ENCODE data around the gene NUMB.
"Not testable (repeated sequence)": the region's sequence is repeated elsewhere in the genome, so short reads cannot be mapped to it uniquely, and the experiment has no call there.

Gene NUMB

GRCh38 chr14:73349091-73349490 is 109.3 kb downstream of the NUMB start:
- H3K27ac ChIP-seq (ENCODE audit: insufficient read depth in 1 of 2, low read depth in 1 of 2, low read length in 2 of 2, poor library complexity in 1 of 2, severe bottlenecking in 2 of 2); CTCF ChIA-PET; H3K9me3 ChIP-seq (ENCODE audit: control extremely low read depth in 1 of 5, control insufficient read depth in 4 of 5, insufficient read depth in 2 of 5, low read depth in 1 of 5, low read length in 4 of 5); DNase-seq; POLR2A ChIA-PET; H3K4me1 ChIP-seq (ENCODE audit: control extremely low read depth in 1 of 4, control insufficient read depth in 4 of 4, insufficient read depth in 4 of 4, low read length in 3 of 4); H3K27me3 ChIP-seq (replicated peaks in 2 of 5; ENCODE audit: control insufficient read depth in 4 of 5, insufficient read depth in 5 of 5, low read length in 4 of 5); H3K36me3 ChIP-seq (ENCODE audit: control insufficient read depth in 4 of 4, insufficient read depth in 4 of 4, low read length in 3 of 4); H3K4me3 ChIP-seq (ENCODE audit: control insufficient read depth in 1 of 7, extremely low read depth in 1 of 7, insufficient read depth in 4 of 7, low read depth in 2 of 7, low read length in 6 of 7): not testable (repeated sequence)
- WGBS (ENCODE audit: insufficient coverage) = 100% methylated on average over 2 of the region's 3 CpGs

- POLR2A ChIA-PET = no interaction called here
- Histone ChIP-seq H3K36me3 (ENCODE audit: control insufficient read depth in 4 of 4, insufficient read depth in 4 of 4, low read length in 3 of 4) (peaks cover 0 to 2% (median 0%) of the 10 kb centered on the region in 4 experiments), H3K27ac (ENCODE audit: insufficient read depth in 1 of 2, low read depth in 1 of 2, low read length in 2 of 2, poor library complexity in 1 of 2, severe bottlenecking in 2 of 2) (no peak overlapping the region), H3K27me3 (replicated peaks in 2 of 5; ENCODE audit: control insufficient read depth in 4 of 5, insufficient read depth in 5 of 5, low read length in 4 of 5) (no peaks in the 10 kb centered on the region), H3K4me3 (ENCODE audit: control insufficient read depth in 1 of 7, extremely low read depth in 1 of 7, insufficient read depth in 4 of 7, low read depth in 2 of 7, low read length in 6 of 7) (no peak overlapping the region), H3K9me3 (ENCODE audit: control extremely low read depth in 1 of 5, control insufficient read depth in 4 of 5, insufficient read depth in 2 of 5, low read depth in 1 of 5, low read length in 4 of 5) (no peaks in the 10 kb centered on the region), H3K4me1 (ENCODE audit: control extremely low read depth in 1 of 4, control insufficient read depth in 4 of 4, insufficient read depth in 4 of 4, low read length in 3 of 4) (no peaks in the 10 kb centered on the region)
- CTCF ChIA-PET = no interaction called here
- WGBS (ENCODE audit: insufficient coverage) = 100% methylated on average over 1 of the region's 1 CpG
- DNase-seq = no peak
Observed at GRCh38 chr14:73344319-73344718, 114.0 kb downstream of the NUMB start.

GRCh38 chr14:73342670-73343069 is 115.7 kb downstream of the NUMB start:
- Histone ChIP-seq H3K27me3 (replicated peaks in 2 of 5; ENCODE audit: control insufficient read depth in 4 of 5, insufficient read depth in 5 of 5, low read length in 4 of 5) (no peaks in the 10 kb centered on the region), H3K36me3 (ENCODE audit: control insufficient read depth in 4 of 4, insufficient read depth in 4 of 4, low read length in 3 of 4) (no peaks in the 10 kb centered on the region), H3K27ac (ENCODE audit: insufficient read depth in 1 of 2, low read depth in 1 of 2, low read length in 2 of 2, poor library complexity in 1 of 2, severe bottlenecking in 2 of 2) (no peak overlapping the region), H3K9me3 (ENCODE audit: control extremely low read depth in 1 of 5, control insufficient read depth in 4 of 5, insufficient read depth in 2 of 5, low read depth in 1 of 5, low read length in 4 of 5) (no peaks in the 10 kb centered on the region), H3K4me3 (ENCODE audit: control insufficient read depth in 1 of 7, extremely low read depth in 1 of 7, insufficient read depth in 4 of 7, low read depth in 2 of 7, low read length in 6 of 7) (no peak overlapping the region), H3K4me1 (ENCODE audit: control extremely low read depth in 1 of 4, control insufficient read depth in 4 of 4, insufficient read depth in 4 of 4, low read length in 3 of 4) (no peaks in the 10 kb centered on the region)
- CTCF ChIA-PET = no interaction called here
- WGBS (ENCODE audit: insufficient coverage) = no CpG with 5 or more reads among the region's 5 CpGs
- POLR2A ChIA-PET = interaction anchor here (0.6 kb wide), 1 partner anchor 98 kb away, joined by 3 read pairs; no protein-coding TSS in a partner anchor
- DNase-seq = no peak

- no peak for DNase-seq
- no peaks in the 10 kb centered on the region for H3K27me3 ChIP-seq (replicated peaks in 2 of 5; ENCODE audit: control insufficient read depth in 4 of 5, insufficient read depth in 5 of 5, low read length in 4 of 5)
- no peaks in the 10 kb centered on the region for H3K9me3 ChIP-seq (ENCODE audit: control extremely low read depth in 1 of 5, control insufficient read depth in 4 of 5, insufficient read depth in 2 of 5, low read depth in 1 of 5, low read length in 4 of 5)
- no peaks in the 10 kb centered on the region for H3K36me3 ChIP-seq (ENCODE audit: control insufficient read depth in 4 of 4, insufficient read depth in 4 of 4, low read length in 3 of 4)
- WGBS (ENCODE audit: insufficient coverage) = 94% methylated on average over 5 of the region's 6 CpGs
- no peaks in the 10 kb centered on the region for H3K4me1 ChIP-seq (ENCODE audit: control extremely low read depth in 1 of 4, control insufficient read depth in 4 of 4, insufficient read depth in 4 of 4, low read length in 3 of 4)
- POLR2A ChIA-PET = no interaction called here
- CTCF ChIA-PET = no interaction called here
- H3K27ac ChIP-seq (ENCODE audit: insufficient read depth in 1 of 2, low read depth in 1 of 2, low read length in 2 of 2, poor library complexity in 1 of 2, severe bottlenecking in 2 of 2) = no peak overlapping the region
- no peak overlapping the region for H3K4me3 ChIP-seq (ENCODE audit: control insufficient read depth in 1 of 7, extremely low read depth in 1 of 7, insufficient read depth in 4 of 7, low read depth in 2 of 7, low read length in 6 of 7)
Observed at GRCh38 chr14:73339846-73340595, 118.3 kb downstream of the NUMB start.

GRCh38 chr14:73339206-73339605 is 119.1 kb downstream of the NUMB start:
- no peaks in the 10 kb centered on the region for H3K4me1 ChIP-seq (ENCODE audit: control extremely low read depth in 1 of 4, control insufficient read depth in 4 of 4, insufficient read depth in 4 of 4, low read length in 3 of 4)
- no peak for DNase-seq
- CTCF ChIA-PET = no interaction called here

GRCh38 chr14:73338551-73338950 is 119.8 kb downstream of the NUMB start:
- CTCF ChIA-PET = interaction anchor here (1.1 kb wide), 1 partner anchor 43 kb away, joined by 3 read pairs; no protein-coding TSS in a partner anchor
- POLR2A ChIA-PET = no interaction called here
- Histone ChIP-seq H3K27me3 (replicated peaks in 2 of 5; ENCODE audit: control insufficient read depth in 4 of 5, insufficient read depth in 5 of 5, low read length in 4 of 5) (no peaks in the 10 kb centered on the region), H3K4me1 (ENCODE audit: control extremely low read depth in 1 of 4, control insufficient read depth in 4 of 4, insufficient read depth in 4 of 4, low read length in 3 of 4) (no peaks in the 10 kb centered on the region), H3K36me3 (ENCODE audit: control insufficient read depth in 4 of 4, insufficient read depth in 4 of 4, low read length in 3 of 4) (no peaks in the 10 kb centered on the region), H3K9me3 (ENCODE audit: control extremely low read depth in 1 of 5, control insufficient read depth in 4 of 5, insufficient read depth in 2 of 5, low read depth in 1 of 5, low read length in 4 of 5) (no peaks in the 10 kb centered on the region), H3K4me3 (ENCODE audit: control insufficient read depth in 1 of 7, extremely low read depth in 1 of 7, insufficient read depth in 4 of 7, low read depth in 2 of 7, low read length in 6 of 7) (no peak overlapping the region), H3K27ac (ENCODE audit: insufficient read depth in 1 of 2, low read depth in 1 of 2, low read length in 2 of 2, poor library complexity in 1 of 2, severe bottlenecking in 2 of 2) (no peak overlapping the region)
- DNase-seq = no peak
- no CpG with 5 or more reads among the region's 1 CpG for WGBS (ENCODE audit: insufficient coverage)

More at GRCh38 chr14:73339206-73339605, 119.1 kb downstream of the NUMB start:
- POLR2A ChIA-PET = no interaction called here
- Histone ChIP-seq H3K9me3 (ENCODE audit: control extremely low read depth in 1 of 5, control insufficient read depth in 4 of 5, insufficient read depth in 2 of 5, low read depth in 1 of 5, low read length in 4 of 5) (no peaks in the 10 kb centered on the region), H3K36me3 (ENCODE audit: control insufficient read depth in 4 of 4, insufficient read depth in 4 of 4, low read length in 3 of 4) (no peaks in the 10 kb centered on the region), H3K27me3 (replicated peaks in 2 of 5; ENCODE audit: control insufficient read depth in 4 of 5, insufficient read depth in 5 of 5, low read length in 4 of 5) (no peaks in the 10 kb centered on the region), H3K4me3 (ENCODE audit: control insufficient read depth in 1 of 7, extremely low read depth in 1 of 7, insufficient read depth in 4 of 7, low read depth in 2 of 7, low read length in 6 of 7) (no peak overlapping the region), H3K27ac (ENCODE audit: insufficient read depth in 1 of 2, low read depth in 1 of 2, low read length in 2 of 2, poor library complexity in 1 of 2, severe bottlenecking in 2 of 2) (no peak overlapping the region)

- H3K27ac ChIP-seq (ENCODE audit: insufficient read depth in 1 of 2, low read depth in 1 of 2, low read length in 2 of 2, poor library complexity in 1 of 2, severe bottlenecking in 2 of 2) = no peak overlapping the region
- H3K4me3 ChIP-seq (ENCODE audit: control insufficient read depth in 1 of 7, extremely low read depth in 1 of 7, insufficient read depth in 4 of 7, low read depth in 2 of 7, low read length in 6 of 7) = no peak overlapping the region
- no peaks in the 10 kb centered on the region for H3K9me3 ChIP-seq (ENCODE audit: control extremely low read depth in 1 of 5, control insufficient read depth in 4 of 5, insufficient read depth in 2 of 5, low read depth in 1 of 5, low read length in 4 of 5)
- H3K27me3 ChIP-seq (replicated peaks in 2 of 5; ENCODE audit: control insufficient read depth in 4 of 5, insufficient read depth in 5 of 5, low read length in 4 of 5) = no peaks in the 10 kb centered on the region
- no peak for DNase-seq
- no CpG with 5 or more reads among the region's 2 CpGs for WGBS (ENCODE audit: insufficient coverage)
- ChIA-PET CTCF (interaction anchor here (0.8 kb wide), 1 partner anchor 135 kb away, joined by 3 read pairs; no protein-coding TSS in a partner anchor), POLR2A (no interaction called here)
- peaks cover 0 to 3% (median 0%) of the 10 kb centered on the region in 4 experiments for H3K36me3 ChIP-seq (ENCODE audit: control insufficient read depth in 4 of 4, insufficient read depth in 4 of 4, low read length in 3 of 4)
- H3K4me1 ChIP-seq (ENCODE audit: control extremely low read depth in 1 of 4, control insufficient read depth in 4 of 4, insufficient read depth in 4 of 4, low read length in 3 of 4) = no peaks in the 10 kb centered on the region
Observed at GRCh38 chr14:73333031-73333430, 125.3 kb downstream of the NUMB start.
